ENCODE measurements around the gene LNX1.

- TF ChIP-seq CTCF (conservative IDR thresholded peaks at IDR 0.05): no peak
- TF ChIP-seq ZFX (IDR thresholded peaks at IDR 0.05): no peak
Observed at GRCh38 chr4:53518807-53519206, 72.5 kb downstream of the LNX1 start.

Data from C4-2B (cell line).